Kidney glomerular epithelial cell (primary cell): ENCODE measurements around the gene RNF2.

Source experiments
- DNase-seq: peaks from one replicate; lab custom pipeline; 2025; lab: John Stamatoyannopoulos, UW

The RNF2 gene

GRCh38 chr1:185096531-185096930 is 51.2 kb downstream of the RNF2 start:
- DNase-seq: no peak

- DNase-seq: no peak
Measured at GRCh38 chr1:185104083-185104482, 58.7 kb downstream of the RNF2 start.

- no peak for DNase-seq
Measured at GRCh38 chr1:185105121-185105520, 59.8 kb downstream of the RNF2 start.

GRCh38 chr1:185108321-185108720 is 63.0 kb downstream of the RNF2 start:
- no peak for DNase-seq

DNA sequence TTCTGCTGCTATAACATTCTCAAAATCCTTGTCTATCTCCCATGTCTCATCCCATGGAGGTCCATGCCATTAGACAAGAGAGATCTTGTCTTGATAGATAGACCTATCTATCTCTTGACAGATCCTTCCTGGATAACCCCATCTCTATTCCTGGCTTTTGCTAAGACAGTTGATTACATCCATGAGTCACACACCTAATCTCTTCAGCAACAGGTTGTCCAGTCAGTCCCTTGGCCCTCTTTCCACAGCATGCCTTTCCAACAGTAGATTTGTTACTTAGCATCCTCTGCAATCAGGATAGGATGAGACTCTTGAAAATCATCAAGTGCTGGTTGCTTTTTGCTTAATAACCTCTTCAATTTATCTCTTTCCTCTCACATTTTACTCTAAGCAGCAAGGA is 64.8 kb downstream of the RNF2 start:
- no peak for DNase-seq

- no peak for DNase-seq
Measured at GRCh38 chr1:185111873-185112272, 66.5 kb downstream of the RNF2 start.

- no peak for DNase-seq
Measured at GRCh38 chr1:185112356-185112755, 67.0 kb downstream of the RNF2 start.

GRCh38 chr1:185129708-185130107 is 84.3 kb downstream of the RNF2 start:
- no peak for DNase-seq

GRCh38 chr1:185132534-185132933 is 87.2 kb downstream of the RNF2 start:
- DNase-seq: no peak

DNA sequence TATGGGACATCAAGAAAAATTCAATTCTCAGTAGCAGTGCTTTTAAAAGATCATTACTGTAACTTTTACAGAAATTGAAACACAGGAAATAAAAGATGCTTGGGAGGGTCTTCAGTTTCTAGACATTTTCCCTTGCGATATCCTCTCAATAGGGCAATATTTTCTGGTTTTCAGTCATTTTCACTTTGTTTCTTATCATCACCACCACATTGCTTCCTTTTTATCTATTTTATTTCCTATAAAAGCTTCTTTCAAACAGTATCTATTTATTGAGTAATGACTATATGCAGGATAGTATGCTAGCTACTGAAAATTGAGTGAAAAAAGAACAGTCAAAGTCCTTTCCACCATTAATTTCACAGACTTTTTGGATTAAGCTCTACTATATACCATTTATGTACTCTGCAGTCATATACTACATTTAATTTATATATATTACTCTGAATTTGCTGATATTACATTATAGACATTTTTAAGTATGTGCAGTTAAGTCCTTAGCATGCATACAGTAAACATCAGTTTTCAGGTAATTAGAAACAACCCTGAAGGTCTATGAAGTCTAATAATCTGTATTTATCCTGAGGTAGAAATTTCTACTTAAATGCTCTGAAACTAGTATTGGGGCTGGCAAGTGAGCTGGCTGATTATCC is 92.7 kb downstream of the RNF2 start:
- DNase-seq: no peak

DNA sequence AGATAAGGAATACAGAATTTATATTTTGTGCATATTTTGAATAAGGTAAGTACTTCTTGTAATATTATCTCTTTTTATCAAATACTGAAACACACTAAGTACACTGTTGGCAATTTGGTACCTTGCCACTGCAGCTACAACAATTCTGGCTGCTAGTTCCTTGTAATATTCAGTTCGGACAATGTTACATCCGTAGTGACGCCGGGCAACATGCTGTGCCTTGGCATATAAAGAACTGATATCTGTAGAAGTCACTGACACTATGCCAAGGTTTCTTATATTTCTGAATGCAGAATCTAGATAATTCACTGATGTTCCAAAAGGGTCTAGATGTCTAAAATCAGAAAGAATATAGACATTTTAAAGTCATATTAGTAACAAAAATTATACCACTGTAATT is 93.9 kb downstream of the RNF2 start:
- DNase-seq: no peak

- peak; percentile 1 for DNase-seq
Measured at GRCh38 chr1:185144233-185144632, 98.9 kb downstream of the RNF2 start.

GRCh38 chr1:185151215-185151614 is 105.9 kb downstream of the RNF2 start:
- no peak for DNase-seq
